Astrocyte of the spinal cord (primary cell): ENCODE results near the gene TOMM40L.

Experiments used
- DNase-seq: peaks from one replicate; pipeline ENCODE4 v3.0.0; 2011; ENCODE audit warnings: low read depth, low spot score
- H3K4me3 ChIP-seq: 2 replicates; pipeline ENCODE4 v1.5.1; 2011; ENCODE audit warnings: low read depth, mild to moderate bottlenecking, low read length, moderate library complexity
- in situ Hi-C: cut with HindIII; loops from 2 replicates; pipeline ENCODE4 v1.10.0; 2017; ENCODE audit warnings: low sequenced_read_pairs
- TF ChIP-seq, protein P1 (sequence below): IDR thresholded peaks from 2 replicates; pipeline ENCODE4 v1.5.1; 2012; ENCODE audit warnings: low read depth, mild to moderate bottlenecking, low read length, inconsistent platforms

TOMM40L gene

DNA sequence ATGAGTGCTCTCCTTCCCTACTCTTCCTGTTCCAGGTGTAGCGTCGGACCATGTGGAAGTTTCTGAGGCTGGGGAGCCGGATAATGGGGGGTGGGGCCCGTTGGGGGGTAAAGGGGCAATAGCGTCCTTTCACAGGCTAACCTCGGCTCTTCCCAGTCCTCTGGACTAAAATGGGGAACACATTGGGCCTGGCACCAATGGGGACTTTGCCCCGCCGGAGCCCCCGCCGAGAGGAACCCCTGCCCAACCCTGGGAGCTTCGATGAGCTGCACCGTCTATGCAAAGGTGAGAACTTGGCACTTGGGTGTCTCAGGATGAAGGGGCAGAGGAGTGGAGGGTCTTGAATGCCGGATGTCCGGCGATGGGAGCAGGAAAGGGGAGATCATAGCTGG lies 456 bp downstream of the TOMM40L start:
- TF ChIP-seq, protein P1, sequence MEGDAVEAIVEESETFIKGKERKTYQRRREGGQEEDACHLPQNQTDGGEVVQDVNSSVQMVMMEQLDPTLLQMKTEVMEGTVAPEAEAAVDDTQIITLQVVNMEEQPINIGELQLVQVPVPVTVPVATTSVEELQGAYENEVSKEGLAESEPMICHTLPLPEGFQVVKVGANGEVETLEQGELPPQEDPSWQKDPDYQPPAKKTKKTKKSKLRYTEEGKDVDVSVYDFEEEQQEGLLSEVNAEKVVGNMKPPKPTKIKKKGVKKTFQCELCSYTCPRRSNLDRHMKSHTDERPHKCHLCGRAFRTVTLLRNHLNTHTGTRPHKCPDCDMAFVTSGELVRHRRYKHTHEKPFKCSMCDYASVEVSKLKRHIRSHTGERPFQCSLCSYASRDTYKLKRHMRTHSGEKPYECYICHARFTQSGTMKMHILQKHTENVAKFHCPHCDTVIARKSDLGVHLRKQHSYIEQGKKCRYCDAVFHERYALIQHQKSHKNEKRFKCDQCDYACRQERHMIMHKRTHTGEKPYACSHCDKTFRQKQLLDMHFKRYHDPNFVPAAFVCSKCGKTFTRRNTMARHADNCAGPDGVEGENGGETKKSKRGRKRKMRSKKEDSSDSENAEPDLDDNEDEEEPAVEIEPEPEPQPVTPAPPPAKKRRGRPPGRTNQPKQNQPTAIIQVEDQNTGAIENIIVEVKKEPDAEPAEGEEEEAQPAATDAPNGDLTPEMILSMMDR: no peak
- in situ Hi-C loops: no loop called here
- no peak for DNase-seq
- peak overlapping the region; percentile 87 for H3K4me3 ChIP-seq

DNA sequence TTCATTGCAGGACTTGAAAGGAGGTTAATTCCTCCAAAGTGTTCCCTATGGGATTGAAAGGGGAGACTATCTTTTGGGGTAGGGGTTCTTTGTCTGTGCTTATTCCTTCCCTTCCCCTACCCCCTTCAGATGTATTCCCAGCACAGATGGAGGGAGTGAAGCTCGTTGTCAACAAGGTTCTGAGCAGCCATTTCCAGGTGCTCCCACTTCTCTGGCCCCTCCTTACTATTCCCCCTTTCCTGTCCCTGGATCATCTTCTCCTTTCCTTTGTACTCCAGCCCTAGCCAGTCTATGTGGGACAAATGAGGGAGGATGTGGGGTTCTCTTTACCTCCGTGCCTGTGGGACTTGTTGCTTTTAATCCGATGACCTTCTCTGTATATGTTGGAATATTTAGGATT lies 899 bp downstream of the TOMM40L start:
- DNase-seq: no peak

DNA sequence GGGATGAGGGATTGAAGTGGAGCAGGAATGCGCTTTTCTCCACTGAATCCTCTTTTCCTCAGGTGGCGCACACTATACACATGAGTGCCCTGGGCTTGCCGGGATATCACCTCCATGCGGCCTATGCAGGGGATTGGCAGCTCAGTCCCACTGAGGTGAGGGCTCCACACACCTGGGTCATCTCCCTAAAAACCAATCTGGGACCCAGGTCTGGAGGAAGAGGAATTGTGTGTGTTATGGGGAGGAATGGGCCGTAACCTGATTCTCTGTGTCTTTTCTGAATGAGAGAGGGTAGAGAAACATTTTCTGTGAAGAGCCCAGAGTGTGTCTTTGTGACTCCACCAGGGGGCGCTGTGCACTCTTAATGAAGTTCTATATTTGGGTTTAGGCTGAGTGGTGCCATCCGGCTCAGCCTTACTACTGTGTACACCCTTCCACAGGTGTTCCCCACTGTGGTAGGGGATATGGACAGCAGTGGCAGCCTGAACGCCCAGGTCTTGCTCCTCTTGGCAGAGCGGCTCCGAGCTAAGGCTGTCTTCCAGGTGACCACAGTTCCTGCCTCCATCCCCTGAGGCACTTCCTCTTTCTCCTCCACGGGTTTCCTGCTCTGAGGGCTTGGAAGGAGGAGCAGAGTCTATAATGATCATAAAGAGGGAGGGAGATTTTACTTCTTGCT lies 1.5 kb downstream of the TOMM40L start:
- TF ChIP-seq, protein P1: peak; percentile 80
- peak; percentile 71 for DNase-seq
- H3K4me3 ChIP-seq: no peak overlapping the region
- in situ Hi-C loops: no loop called here

More for the DNA sequence above, 899 bp downstream of the TOMM40L start:
- in situ Hi-C loops: no loop called here
- H3K4me3 ChIP-seq: peak overlapping the region; percentile 87
- TF ChIP-seq, protein P1: no peak

- H3K4me3 ChIP-seq: no peak overlapping the region
- TF ChIP-seq, protein P1: no peak
- DNase-seq: no peak
- in situ Hi-C loops: no loop called here
Measured at GRCh38 chr1:161228032-161228431, 2.2 kb downstream of the TOMM40L start.

DNA sequence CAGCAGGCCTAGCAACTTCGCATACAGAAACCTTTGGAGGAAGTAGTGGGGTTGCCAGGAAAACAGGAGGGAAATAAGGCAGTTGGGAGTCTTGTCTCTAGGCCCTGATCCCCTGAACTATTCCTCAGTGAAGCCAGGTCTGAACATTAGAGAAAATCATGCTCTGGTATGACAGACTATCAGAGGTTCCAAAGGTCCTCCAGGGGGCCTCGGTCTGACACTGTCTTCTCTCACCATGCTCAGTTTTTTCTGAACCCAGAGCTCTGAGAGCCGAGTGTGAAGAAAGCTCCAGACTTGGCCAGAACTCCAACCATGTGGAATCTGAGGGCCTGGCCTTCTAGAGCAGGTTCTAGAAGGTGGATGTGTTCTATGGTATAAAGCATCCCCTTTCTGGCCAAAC lies 4.0 kb downstream of the TOMM40L start:
- TF ChIP-seq, protein P1: no peak
- DNase-seq: no peak
- no peak overlapping the region for H3K4me3 ChIP-seq
- in situ Hi-C loops: no loop called here

GRCh38 chr1:161230762-161231161 lies 4.9 kb downstream of the TOMM40L start:
- TF ChIP-seq, protein P1: no peak
- DNase-seq: no peak
- in situ Hi-C loops: no loop called here
- H3K4me3 ChIP-seq: no peak overlapping the region
